ENCODE results near the gene MCU.

MCU gene

GRCh38 chr10:72728462-72728861 is 36.5 kb downstream of the MCU start:
- no peak for DNase-seq (ENCODE audit: low read depth)
- TF ChIP-seq CTCF (IDR thresholded peaks at IDR 0.05; ENCODE audit: control insufficient read depth, extremely low read depth, insufficient read depth): no peak
- no peak overlapping the region for H3K4me3 ChIP-seq (ENCODE audit: low read depth, low read length)

GRCh38 chr10:72729528-72729927 is 37.6 kb downstream of the MCU start:
- no peak for TF ChIP-seq CTCF (IDR thresholded peaks at IDR 0.05; ENCODE audit: control insufficient read depth, extremely low read depth, insufficient read depth)
- DNase-seq (ENCODE audit: low read depth): no peak
- H3K4me3 ChIP-seq (ENCODE audit: low read depth, low read length): no peak overlapping the region

GRCh38 chr10:72730479-72730878 is 38.5 kb downstream of the MCU start:
- H3K4me3 ChIP-seq (ENCODE audit: low read depth, low read length): no peak overlapping the region
- DNase-seq (ENCODE audit: low read depth): no peak
- no peak for TF ChIP-seq CTCF (IDR thresholded peaks at IDR 0.05; ENCODE audit: control insufficient read depth, extremely low read depth, insufficient read depth)

GRCh38 chr10:72731916-72732419 is 40.0 kb downstream of the MCU start:
- no peak for DNase-seq (ENCODE audit: low read depth)
- no peak for TF ChIP-seq CTCF (IDR thresholded peaks at IDR 0.05; ENCODE audit: control insufficient read depth, extremely low read depth, insufficient read depth)
- no peak overlapping the region for H3K4me3 ChIP-seq (ENCODE audit: low read depth, low read length)

GRCh38 chr10:72732521-72732920 is 40.6 kb downstream of the MCU start:
- H3K4me3 ChIP-seq (ENCODE audit: low read depth, low read length): no peak overlapping the region
- DNase-seq (ENCODE audit: low read depth): no peak
- TF ChIP-seq CTCF (IDR thresholded peaks at IDR 0.05; ENCODE audit: control insufficient read depth, extremely low read depth, insufficient read depth): no peak

DNA sequence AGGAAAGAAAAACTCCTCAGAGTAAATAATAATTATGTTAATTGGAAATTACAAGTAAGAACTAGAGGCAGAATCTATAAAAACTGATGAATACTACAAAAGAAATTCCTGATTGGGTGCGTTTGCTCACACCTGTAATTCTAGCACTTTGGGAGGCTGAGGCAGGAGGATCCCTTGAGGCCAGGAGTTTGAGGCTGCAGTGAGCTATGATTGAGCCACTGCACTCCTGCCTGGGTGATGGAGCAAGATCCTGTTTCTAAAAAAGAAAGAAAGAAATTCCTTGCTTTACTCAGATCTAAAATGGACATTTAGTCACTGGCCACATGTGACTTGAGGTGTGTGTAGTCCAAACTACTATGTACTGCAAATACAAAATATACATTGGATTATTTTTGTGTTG is 42.0 kb downstream of the MCU start:
- H3K4me3 ChIP-seq (ENCODE audit: low read depth, low read length): no peak overlapping the region
- DNase-seq (ENCODE audit: low read depth): no peak
- TF ChIP-seq CTCF (IDR thresholded peaks at IDR 0.05; ENCODE audit: control insufficient read depth, extremely low read depth, insufficient read depth): no peak

GRCh38 chr10:72735288-72735936 is 43.5 kb downstream of the MCU start:
- no peak for TF ChIP-seq CTCF (IDR thresholded peaks at IDR 0.05; ENCODE audit: control insufficient read depth, extremely low read depth, insufficient read depth)
- DNase-seq (ENCODE audit: low read depth): no peak
- H3K4me3 ChIP-seq (ENCODE audit: low read depth, low read length): no peak overlapping the region

Measured in LNCaP clone FGC (cell line).